Activated CD4-positive, alpha-beta T cell treated with anti-CD3 and anti-CD28 coated beads for 24 hours (primary cell): ENCODE measurements around the gene PRG3.
A peak's percentile ranks its signal among the peaks of the same experiment; 100 is the strongest.
"Not testable (repeated sequence)": the region's sequence is repeated elsewhere in the genome, so short reads cannot be mapped to it uniquely, and the experiment has no call there.

ENCODE experiments used
- DNase-seq, 2 donors: peaks; one replicate each; pipeline ENCODE4 v3.0.0-alpha.2; 2020; ENCODE audit warnings: low read depth in 2 of 2

The PRG3 gene

GRCh38 chr11:57339328-57339727 is 41.6 kb downstream of the PRG3 start:
- DNase-seq, result no peak

GRCh38 chr11:57338142-57338541 is 42.8 kb downstream of the PRG3 start, which contains the start of gene P2RX3:
Gene P2RX3, plus strand, starts transcription at chr11:57338352. Its CDS starts 199 bp downstream, at chr11:57338551.
- no peak for DNase-seq

DNA sequence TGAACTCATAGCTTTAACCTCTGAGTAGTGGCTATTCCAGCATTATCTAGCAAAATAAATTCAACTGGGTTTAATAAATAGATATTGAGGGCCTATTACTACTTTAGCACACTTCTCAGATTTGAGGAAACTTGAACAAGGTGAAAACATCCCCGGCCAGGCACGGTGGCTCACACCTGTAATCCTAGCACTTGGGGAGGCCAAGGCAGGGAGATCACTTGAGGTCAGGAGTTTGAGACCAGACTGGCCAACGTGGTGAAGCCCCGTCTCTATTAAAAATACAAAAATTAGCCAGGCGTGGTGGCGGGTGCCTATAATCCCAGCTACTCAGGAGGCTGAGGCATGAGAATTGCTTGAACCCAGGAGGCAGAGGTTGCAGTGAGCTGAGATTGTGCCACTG is 44.1 kb downstream of the PRG3 start:
- not testable (repeated sequence) for DNase-seq

DNA sequence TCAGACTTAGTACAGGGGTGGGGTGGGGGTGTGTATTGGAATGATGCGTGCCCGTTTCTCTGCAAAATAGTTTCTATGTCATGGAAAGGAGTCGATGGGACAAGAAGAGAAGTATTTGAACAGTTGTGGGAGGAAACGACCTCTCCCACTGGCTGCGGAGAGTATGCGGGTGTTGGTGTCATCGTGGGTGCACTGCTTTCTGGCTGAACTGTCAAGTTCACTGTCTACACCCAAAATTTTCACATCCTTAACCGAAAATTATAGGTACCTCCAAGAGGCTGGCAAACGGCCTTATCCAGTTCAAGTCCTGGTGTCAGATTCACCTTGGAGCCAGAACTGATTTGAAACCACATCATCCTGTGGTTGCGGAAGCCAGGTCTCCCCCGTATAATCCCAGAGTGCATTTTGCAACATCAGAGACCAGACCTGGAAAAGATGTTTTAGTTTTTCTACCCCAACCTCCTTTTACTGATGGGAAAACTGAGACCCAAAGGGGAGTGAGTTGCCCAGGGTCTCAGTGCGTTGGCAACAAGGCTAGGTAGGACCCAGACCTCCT is 44.8 kb downstream of the PRG3 start:
- DNase-seq, result no peak

DNA sequence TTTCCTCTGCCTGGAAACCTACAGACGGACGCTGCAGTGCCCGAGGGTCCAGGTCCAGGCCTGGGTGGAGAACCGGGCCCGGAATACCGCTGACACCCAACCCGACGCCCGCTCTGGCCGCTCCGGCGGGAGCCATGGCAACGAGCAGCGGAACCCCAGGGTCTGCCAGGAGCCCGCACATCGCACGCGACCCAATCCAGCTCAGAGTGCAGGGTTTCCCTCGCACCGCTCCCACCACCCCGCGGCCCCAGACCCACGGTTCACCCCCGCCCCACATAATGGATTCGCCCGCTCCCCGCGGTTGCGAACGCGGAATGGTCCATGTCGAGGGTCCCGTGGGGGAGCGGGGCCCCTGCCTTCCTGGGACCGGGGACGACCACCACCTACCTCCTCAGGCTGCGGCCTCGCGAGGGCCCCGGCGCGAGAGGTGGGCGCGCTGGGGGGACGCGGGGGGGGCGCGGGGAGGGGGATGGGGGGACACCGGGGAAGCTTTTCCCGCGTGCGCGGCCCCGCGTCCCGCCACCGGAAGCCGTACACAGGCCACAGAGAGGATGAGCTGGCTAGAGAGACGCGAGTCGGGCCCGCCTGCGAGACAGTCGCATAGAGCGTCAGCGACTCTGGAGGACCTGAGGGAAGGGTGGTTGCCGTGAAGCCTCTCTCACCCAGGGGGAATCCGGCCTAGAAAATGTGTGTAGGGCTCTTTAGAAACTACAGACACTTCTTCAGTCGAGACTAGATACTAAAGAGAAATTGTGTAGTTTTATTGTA is 45.4 kb downstream of the PRG3 start, which contains the start of gene SSRP1:
Gene SSRP1 (minus strand): TSS at position 550 of the 768 bp plus-strand sequence. CDS start 771 bp downstream, outside the sequence.
- DNase-seq, result peak; percentile 76 to 78

DNA sequence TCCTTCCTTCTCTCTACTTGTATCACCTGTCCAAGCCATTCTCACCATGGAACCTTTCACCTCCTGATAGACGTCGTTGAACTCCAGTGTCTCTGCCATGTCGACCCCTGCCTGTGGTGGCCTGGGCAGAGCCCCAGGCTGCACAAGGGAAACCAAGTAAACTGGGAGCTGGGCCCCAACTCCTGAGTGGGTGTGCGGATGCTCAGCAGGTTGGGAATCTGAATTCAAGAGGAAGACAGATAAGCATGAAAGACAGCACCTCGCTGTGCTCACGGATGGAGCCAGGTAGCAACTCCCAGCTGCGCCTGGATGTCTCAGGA is 46.0 kb downstream of the PRG3 start:
- DNase-seq, result no peak

DNA sequence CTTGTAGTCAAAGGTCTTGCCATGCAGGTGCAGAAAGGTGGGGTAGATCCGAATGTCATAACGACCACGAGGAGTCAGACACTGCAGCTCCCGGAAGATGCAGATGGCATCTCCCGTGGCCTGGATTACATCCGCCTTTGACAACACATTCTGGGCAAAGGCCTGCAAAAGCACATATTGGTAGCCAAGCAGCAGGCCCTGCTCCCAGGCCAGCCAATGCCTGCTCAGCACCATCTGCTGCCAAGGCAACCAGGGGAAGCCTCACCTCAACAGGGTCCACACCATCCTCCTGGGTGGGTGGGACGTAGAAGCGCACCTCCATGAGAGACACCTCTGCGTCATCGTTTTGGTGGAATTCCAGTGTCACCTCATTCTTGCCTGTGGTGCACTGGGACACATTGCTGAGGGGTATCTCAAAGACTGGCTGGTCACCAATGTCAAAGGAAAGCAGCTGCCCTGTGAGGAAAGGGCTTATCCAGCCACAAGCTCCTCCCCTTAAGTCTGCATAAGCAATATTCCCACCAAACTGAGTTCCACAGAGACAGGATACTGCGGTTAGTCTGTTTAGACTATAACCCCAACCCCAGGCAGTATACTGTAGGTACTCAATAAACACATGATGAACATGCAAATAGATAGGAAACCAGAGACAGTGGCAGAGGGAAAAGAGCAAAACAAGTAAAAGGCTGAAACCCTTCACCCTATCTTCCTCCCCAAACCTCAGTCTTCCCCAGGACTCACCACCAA is 48.1 kb downstream of the PRG3 start:
- DNase-seq, result no peak

GRCh38 chr11:57331720-57332119 is 49.2 kb downstream of the PRG3 start:
- no peak for DNase-seq

- no peak for DNase-seq
Observed at GRCh38 chr11:57330029-57330428, 50.9 kb downstream of the PRG3 start.

GRCh38 chr11:57327721-57328120 is 53.2 kb downstream of the PRG3 start:
- DNase-seq, result no peak
